HCT116 (cell line): ENCODE measurements around the gene LSM12. TPM values are rescaled to one million over a fixed set of nuclear protein-coding genes. Genes with fewer than 3 reads are reported as not detected.
A peak's percentile ranks its signal among the peaks of the same experiment; 100 is the strongest.

Experiments used
- ATAC-seq: fragments of 200-7000 bp; cut with Tn5 transposase; 2 replicates; pipeline ENCODE4 v1.9.1; 2020; ENCODE audit warnings: mild to moderate bottlenecking, moderate library complexity
- BruUV-seq: library from RNA; stranded (reverse); fragments of 400-500 nt; replicated peaks from 2 replicates; lab custom pipeline; 2021; lab: Mats Ljungman, UMichigan
- CTCF ChIA-PET: fragments of 300-600 bp; sonication (Branson Sonifier 250); formaldehyde crosslinking; loops from one replicate; lab custom pipeline; 2021; ENCODE audit warnings: antibody characterized with exemption; lab: Charles Lee
- POLR2A ChIA-PET: fragments of 300-600, 350-600 bp; sonication (Branson Sonifier 250); formaldehyde crosslinking; loops from one replicate; lab custom pipeline; 2021; ENCODE audit warnings: antibody characterized with exemption; lab: Charles Lee
- RAD21 ChIA-PET, 2 experiments: fragments of 300-600 bp; sonication (Branson Sonifier 250); formaldehyde crosslinking; loops; one replicate each; lab custom pipeline; 2023; ENCODE audit warnings: low total read pairs in 2 of 2; ENCODE audit not compliant: uncharacterized antibody in 2 of 2, unreplicated experiment in 2 of 2, low non-redundant PET in 1 of 2; lab: Charles Lee
- DNase-seq: peaks from one replicate; pipeline ENCODE4 v3.0.0-alpha.2; 2010; ENCODE audit warnings: low read depth, low spot score
- H2AFZ ChIP-seq: fragments of 200-600 bp; shearing (Covaris generic), sonication (generic); 2 replicates; pipeline ENCODE4 v1.6.1; 2017; ENCODE audit warnings: low read depth, mixed run types, mixed read lengths, antibody characterized with exemption, low read length; ENCODE audit not compliant: poor library complexity, severe bottlenecking
- H3K27ac ChIP-seq: 2 replicates; pipeline ENCODE4 v1.5.1; 2012; ENCODE audit warnings: low read depth, low read length
- H3K27me3 ChIP-seq: fragments of 200-600 bp; sonication (generic); 2 replicates; pipeline ENCODE4 v1.6.1; 2016; ENCODE audit warnings: mixed run types, low read length, mixed read lengths; ENCODE audit not compliant: insufficient read depth
- H3K36me3 ChIP-seq, 2 experiments: fragments of 200-500 bp in 1 of 2; fragments of 200-600 bp in 1 of 2; sonication (Bioruptor generic) in 1 of 2; sonication (generic) in 1 of 2; 2 replicates each; pipeline versions ENCODE4 v1.5.1 to v1.6.1; 2014 to 2016; ENCODE audit warnings: low read length in 2 of 2, inconsistent platforms in 1 of 2, mixed read lengths in 1 of 2, mixed run types in 1 of 2; ENCODE audit not compliant: insufficient read depth in 2 of 2, control insufficient read depth in 1 of 2
- H3K4me1 ChIP-seq, 2 experiments: fragments of 200-600 bp in 1 of 2; sonication (generic) in 1 of 2; 2 replicates each; pipeline versions ENCODE4 v1.5.1 to v1.6.1; 2012 to 2017; ENCODE audit warnings: low read length in 2 of 2, inconsistent platforms in 1 of 2, mild to moderate bottlenecking in 1 of 2, mixed read lengths in 1 of 2, mixed run types in 1 of 2, moderate library complexity in 1 of 2; ENCODE audit not compliant: insufficient read depth in 2 of 2, control insufficient read depth in 1 of 2
- H3K4me2 ChIP-seq: fragments of 200-600 bp; sonication (generic); 2 replicates; pipeline ENCODE4 v1.6.1; 2017; ENCODE audit warnings: mixed run types, low read length, mixed read lengths
- H3K4me3 ChIP-seq, 2 experiments: fragments of 200-600 bp in 1 of 2; sonication (generic) in 1 of 2; replicated peaks in 1 of 2; 2 replicates each; pipeline ENCODE4 v1.5.1; 2011 to 2016; ENCODE audit warnings: low read length in 2 of 2, control low read depth in 1 of 2, low read depth in 1 of 2, mild to moderate bottlenecking in 1 of 2, mixed read lengths in 1 of 2, mixed run types in 1 of 2
- H3K79me2 ChIP-seq: fragments of 200-600 bp; sonication (generic); 2 replicates; pipeline ENCODE4 v1.6.1; 2017; ENCODE audit warnings: mild to moderate bottlenecking, mixed run types, low read length, moderate library complexity, mixed read lengths; ENCODE audit not compliant: insufficient read depth
- H3K9ac ChIP-seq: fragments of 200-600 bp; sonication (generic); 2 replicates; pipeline ENCODE4 v1.6.1; 2016; ENCODE audit warnings: low read length, mixed read lengths
- H3K9me2 ChIP-seq: fragments of 200-600 bp; sonication (generic), shearing (Covaris generic); 2 replicates; pipeline ENCODE4 v1.6.1; 2017; ENCODE audit warnings: mixed run types, mild to moderate bottlenecking, moderate library complexity; ENCODE audit not compliant: insufficient read depth
- H3K9me3 ChIP-seq, 2 experiments: fragments of 200-500 bp in 1 of 2; fragments of 200-600 bp in 1 of 2; sonication (Bioruptor generic) in 1 of 2; sonication (generic) in 1 of 2; 2 replicates each; pipeline ENCODE4 v1.6.1; 2014 to 2017; ENCODE audit warnings: low read length in 2 of 2, mixed read lengths in 2 of 2, inconsistent platforms in 1 of 2, low read depth in 1 of 2, mild to moderate bottlenecking in 1 of 2, mixed run types in 1 of 2, moderate library complexity in 1 of 2; ENCODE audit not compliant: control insufficient read depth in 1 of 2, insufficient read depth in 1 of 2
- H4K20me1 ChIP-seq: fragments of 200-600 bp; sonication (generic), shearing (Covaris generic); 2 replicates; pipeline ENCODE4 v1.6.1; 2017; ENCODE audit warnings: mixed run types, mild to moderate bottlenecking, moderate library complexity; ENCODE audit not compliant: insufficient read depth
- CEBPB ChIP-seq: IDR thresholded peaks from 2 replicates; pipeline ENCODE4 v1.6.1; 2012; ENCODE audit warnings: low read depth
- EGR1 ChIP-seq: IDR thresholded peaks from 2 replicates; pipeline ENCODE4 v1.6.1; 2012; ENCODE audit warnings: low read depth
- EZH2 ChIP-seq: fragments of 200-600 bp; sonication (generic); IDR thresholded peaks from 2 replicates; pipeline ENCODE4 v1.6.1; 2017; ENCODE audit warnings: antibody characterized with exemption, mixed run types
- EZH2phosphoT487 ChIP-seq: fragments of 200-600 bp; IDR thresholded peaks from 2 replicates; pipeline ENCODE4 v1.6.1; 2018; ENCODE audit warnings: antibody characterized with exemption, borderline replicate concordance
- FOSL1 ChIP-seq: IDR thresholded peaks from 2 replicates; pipeline ENCODE4 v1.6.1; 2012; ENCODE audit warnings: low read depth
- JUND ChIP-seq: IDR thresholded peaks from 2 replicates; pipeline ENCODE4 v1.6.1; 2012
- POLR2A ChIP-seq: IDR thresholded peaks from 2 replicates; pipeline ENCODE4 v1.7.0; 2011; ENCODE audit warnings: borderline replicate concordance; ENCODE audit not compliant: insufficient read depth, insufficient read length; ENCODE audit errors: extremely low read depth
- POLR2AphosphoS5 ChIP-seq: IDR thresholded peaks from 2 replicates; pipeline ENCODE4 v1.6.1; 2011; ENCODE audit warnings: mild to moderate bottlenecking, low read depth, low read length, moderate library complexity
- RAD21 ChIP-seq: IDR thresholded peaks from 2 replicates; pipeline ENCODE4 v1.6.1; 2012; ENCODE audit warnings: low read depth, mild to moderate bottlenecking
- SIN3A ChIP-seq: IDR thresholded peaks from 2 replicates; pipeline ENCODE4 v1.6.1; 2012; ENCODE audit warnings: low read depth
- SP1 ChIP-seq: IDR thresholded peaks from 2 replicates; pipeline ENCODE4 v1.6.1; 2012; ENCODE audit warnings: low read depth
- SRF ChIP-seq: IDR thresholded peaks from 2 replicates; pipeline ENCODE4 v1.6.1; 2012; ENCODE audit warnings: low read depth
- TCF7L2 ChIP-seq: IDR thresholded peaks from 2 replicates; pipeline ENCODE4 v1.7.0; 2011; ENCODE audit warnings: borderline replicate concordance, inconsistent platforms; ENCODE audit not compliant: insufficient read depth, insufficient read length; ENCODE audit errors: extremely low read depth
- YY1 ChIP-seq: IDR thresholded peaks from 2 replicates; pipeline ENCODE4 v1.6.1; 2011; ENCODE audit warnings: low read length, low read depth, moderate library complexity, mild to moderate bottlenecking; ENCODE audit not compliant: insufficient replicate concordance; ENCODE audit errors: extremely low read depth
- intact Hi-C: fragments of 100-400 bp; cut with micrococcal nuclease; formaldehyde crosslinking; loops from 2 replicates; pipeline ENCODE4 v1.10.0; 2022
- total RNA-seq: library from RNA; stranded (reverse); gene quantifications from one replicate; pipeline ENCODE4 v1.2.1, GENCODE V29; 2021; ENCODE audit not compliant: unreplicated experiment
- TF ChIP-seq, protein P1 (sequence below): IDR thresholded peaks from 2 replicates; pipeline ENCODE4 v1.6.1; 2011; ENCODE audit warnings: mild to moderate bottlenecking, low read length, moderate library complexity; ENCODE audit not compliant: insufficient replicate concordance; ENCODE audit errors: extremely low read depth
- TF ChIP-seq, protein P2 (sequence below): IDR thresholded peaks from 2 replicates; pipeline ENCODE4 v1.6.1; 2012
- TF ChIP-seq, protein P3 (sequence below): IDR thresholded peaks from 2 replicates; pipeline ENCODE4 v1.6.1; 2012

LSM12 gene
- total RNA-seq, 1 experiment from 2014 or later = 99.6 TPM

DNA sequence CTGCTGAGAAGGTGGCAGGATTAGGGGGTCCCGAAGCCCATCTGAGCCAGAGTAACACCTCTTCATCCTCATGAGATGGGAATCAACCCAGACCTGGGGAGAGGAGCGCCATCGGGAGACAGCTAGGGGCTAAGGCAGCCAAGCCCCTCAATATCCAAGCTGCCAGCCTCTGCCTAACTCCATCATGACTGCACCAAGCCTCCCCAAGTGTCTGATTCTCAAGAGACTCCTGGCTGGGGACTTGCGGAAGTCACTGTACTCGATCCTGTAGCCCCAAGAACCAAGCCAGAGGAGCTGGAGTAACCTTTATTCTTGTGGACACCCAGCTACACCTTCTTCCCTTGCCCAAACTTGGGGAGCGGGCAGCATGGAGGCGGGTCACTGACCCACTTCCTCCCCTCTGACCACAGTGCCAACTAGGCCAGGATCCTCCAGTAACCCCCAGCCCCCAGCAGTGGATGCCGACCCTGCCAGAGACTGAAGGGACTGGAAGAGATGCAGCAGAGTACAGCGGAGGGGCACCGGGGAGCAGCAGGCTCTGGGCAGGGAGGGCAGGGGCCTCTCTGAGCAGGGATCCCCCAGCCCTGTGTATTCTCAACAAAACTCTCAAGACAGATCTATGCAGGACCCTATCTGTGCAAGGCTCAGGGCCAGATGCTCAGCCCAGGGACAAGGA, 43.7 kb upstream of the LSM12 start (continued):
- TF ChIP-seq TCF7L2 (no peak), SIN3A (no peak), EZH2 (no peak), RAD21 (no peak), SRF (no peak), EGR1 (no peak), POLR2A (no peak), FOSL1 (no peak)
- TF ChIP-seq, protein P1, sequence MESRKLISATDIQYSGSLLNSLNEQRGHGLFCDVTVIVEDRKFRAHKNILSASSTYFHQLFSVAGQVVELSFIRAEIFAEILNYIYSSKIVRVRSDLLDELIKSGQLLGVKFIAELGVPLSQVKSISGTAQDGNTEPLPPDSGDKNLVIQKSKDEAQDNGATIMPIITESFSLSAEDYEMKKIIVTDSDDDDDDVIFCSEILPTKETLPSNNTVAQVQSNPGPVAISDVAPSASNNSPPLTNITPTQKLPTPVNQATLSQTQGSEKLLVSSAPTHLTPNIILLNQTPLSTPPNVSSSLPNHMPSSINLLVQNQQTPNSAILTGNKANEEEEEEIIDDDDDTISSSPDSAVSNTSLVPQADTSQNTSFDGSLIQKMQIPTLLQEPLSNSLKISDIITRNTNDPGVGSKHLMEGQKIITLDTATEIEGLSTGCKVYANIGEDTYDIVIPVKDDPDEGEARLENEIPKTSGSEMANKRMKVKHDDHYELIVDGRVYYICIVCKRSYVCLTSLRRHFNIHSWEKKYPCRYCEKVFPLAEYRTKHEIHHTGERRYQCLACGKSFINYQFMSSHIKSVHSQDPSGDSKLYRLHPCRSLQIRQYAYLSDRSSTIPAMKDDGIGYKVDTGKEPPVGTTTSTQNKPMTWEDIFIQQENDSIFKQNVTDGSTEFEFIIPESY = no peak

DNA sequence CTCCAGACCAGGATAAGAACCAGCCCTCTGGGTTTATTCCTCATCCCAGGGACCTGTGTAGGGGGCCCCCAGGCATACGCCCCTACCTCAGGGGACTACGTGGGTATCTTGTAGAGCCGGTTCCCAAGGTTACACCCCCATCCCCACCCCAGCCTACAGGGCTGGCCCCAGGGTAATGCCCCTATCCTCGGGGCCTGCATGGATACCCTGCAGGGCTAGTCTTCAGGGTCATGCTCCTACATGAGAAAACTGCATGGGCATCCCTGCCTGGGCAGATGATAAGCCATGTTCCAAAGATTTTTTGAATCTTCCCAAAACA, 42.8 kb upstream of the LSM12 start:
- peak overlapping the region; percentile 9; the same call in 1 of the 2 replicates for H3K27ac ChIP-seq
- no peaks in the 10 kb centered on the region for H3K27me3 ChIP-seq
- no peaks in the 10 kb centered on the region for H3K79me2 ChIP-seq
- no peaks in the 10 kb centered on the region for H3K9me2 ChIP-seq
- H3K4me1 ChIP-seq = peaks cover 46 to 63% of the 10 kb centered on the region in 2 experiments
- H4K20me1 ChIP-seq = no peaks in the 10 kb centered on the region
- H3K9me3 ChIP-seq = no peaks in the 10 kb centered on the region
- BruUV-seq = no TSS peak
- H3K4me2 ChIP-seq = peak overlapping the region; percentile 55
- TF ChIP-seq YY1 = no peak
- TF ChIP-seq, protein P2, sequence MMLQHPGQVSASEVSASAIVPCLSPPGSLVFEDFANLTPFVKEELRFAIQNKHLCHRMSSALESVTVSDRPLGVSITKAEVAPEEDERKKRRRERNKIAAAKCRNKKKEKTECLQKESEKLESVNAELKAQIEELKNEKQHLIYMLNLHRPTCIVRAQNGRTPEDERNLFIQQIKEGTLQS = no peak
- TF ChIP-seq EZH2phosphoT487 = no peak
- no peak for TF ChIP-seq CEBPB
- TF ChIP-seq SP1 = no peak
- TF ChIP-seq POLR2A = no peak
- no peak for TF ChIP-seq JUND
- TF ChIP-seq POLR2AphosphoS5 = no peak
- no peak for TF ChIP-seq SIN3A
- no peak for TF ChIP-seq EGR1
- TF ChIP-seq, protein P3, sequence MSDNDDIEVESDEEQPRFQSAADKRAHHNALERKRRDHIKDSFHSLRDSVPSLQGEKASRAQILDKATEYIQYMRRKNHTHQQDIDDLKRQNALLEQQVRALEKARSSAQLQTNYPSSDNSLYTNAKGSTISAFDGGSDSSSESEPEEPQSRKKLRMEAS = no peak
- no peak for TF ChIP-seq FOSL1
- H3K9ac ChIP-seq = no peak overlapping the region
- ATAC-seq (no peak), DNase-seq (no peak)
- intact Hi-C loops = no loop called here
- POLR2A ChIA-PET = no interaction called here
- RAD21 ChIA-PET = no interaction called here
- no peak overlapping the region for H3K4me3 ChIP-seq
- no peak overlapping the region for H2AFZ ChIP-seq
- no peaks in the 10 kb centered on the region for H3K36me3 ChIP-seq
- CTCF ChIA-PET = interaction anchor here (1.2 kb wide), 1 partner anchor 26 kb away, joined by 5 read pairs; no protein-coding TSS in a partner anchor
